ENCODE data around the gene CSTB. TPM values are rescaled to one million over a fixed set of nuclear protein-coding genes. Genes with fewer than 3 reads are reported as not detected.

The CSTB gene
- total RNA-seq, 1 experiment from 2014 or later = 36.1 TPM

DNA sequence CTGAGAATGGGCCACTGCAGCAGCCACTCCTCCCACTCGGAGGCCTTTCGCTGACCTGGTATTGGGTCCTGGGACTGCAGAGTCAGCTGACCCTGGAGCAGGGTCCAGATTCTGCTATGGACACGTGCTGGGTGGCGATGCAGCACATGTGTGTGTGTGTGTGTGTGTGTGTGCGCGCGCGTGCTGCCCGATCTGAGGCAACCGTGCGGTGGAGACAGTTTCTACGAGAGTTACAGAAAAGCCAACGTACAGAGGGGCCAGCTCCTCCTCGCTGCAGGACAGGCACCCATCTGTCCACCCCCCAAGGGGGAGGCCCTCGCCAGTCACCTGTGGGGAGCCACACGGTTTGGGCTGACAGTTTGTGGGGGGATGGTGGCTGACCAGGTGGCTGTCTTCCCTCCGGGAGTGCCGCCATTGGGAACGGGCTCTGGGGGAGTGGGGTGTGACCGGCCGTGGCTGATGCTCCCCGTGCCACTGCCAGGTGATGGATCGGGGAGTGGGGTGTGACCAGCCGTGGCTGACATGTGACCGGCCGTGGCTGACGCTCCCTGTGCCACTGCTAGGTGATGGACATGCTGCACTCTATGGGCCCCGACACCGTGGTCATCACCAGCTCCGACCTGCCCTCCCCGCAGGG lies 24.0 kb downstream of the CSTB start:
- CTCF ChIA-PET = no interaction called here
- Mint-ChIP-seq H3K27me3 (ENCODE audit: low read depth) (no peaks in the 10 kb centered on the region), H3K9me3 (no peaks in the 10 kb centered on the region), H3K27ac (no peak overlapping the region), H3K4me1 (no peaks in the 10 kb centered on the region), H3K4me3 (no peak overlapping the region), H3K36me3 (peaks cover 51% of the 10 kb centered on the region)
- DNase-seq (ENCODE audit: low spot score) (no peak), ATAC-seq (no peak)
- TF ChIP-seq ZNF416 (CRISPR knock-in tag; IDR thresholded peaks at IDR 0.05) = no peak
- POLR2A ChIA-PET = no interaction called here

DNA sequence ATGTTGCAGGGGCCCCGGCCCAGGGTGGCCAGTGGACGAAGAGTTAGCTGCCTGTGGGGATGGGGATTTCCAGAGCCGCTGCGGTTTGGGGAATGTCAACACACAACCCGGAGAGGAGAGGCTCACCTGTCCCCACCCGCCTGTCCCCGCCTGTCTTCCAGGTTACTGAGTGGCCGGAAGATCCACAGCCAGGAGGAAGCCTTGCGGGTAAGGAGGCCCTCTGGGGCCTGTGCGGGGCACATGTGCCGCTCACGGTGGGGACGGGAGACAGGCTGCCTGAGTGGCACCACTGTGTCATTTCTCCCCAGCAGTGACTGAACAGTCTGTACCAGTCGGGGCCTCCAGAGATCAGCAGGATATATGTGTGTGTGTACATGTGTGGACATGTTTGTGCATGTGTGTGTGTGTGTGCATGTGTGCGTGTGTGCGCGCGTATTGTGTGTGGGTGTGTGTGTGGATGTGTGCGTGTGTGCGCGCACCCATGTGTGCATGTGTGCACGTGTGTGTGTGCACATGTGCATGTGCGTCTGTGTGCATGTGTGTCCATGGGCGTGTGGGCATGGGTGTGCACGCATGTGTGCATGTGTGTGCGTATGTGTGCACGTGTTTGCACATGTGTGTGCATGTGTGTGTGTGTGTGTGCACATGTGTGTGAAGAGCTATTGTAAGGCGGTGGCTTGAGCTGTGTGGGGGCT lies 25.6 kb downstream of the CSTB start:
- no peaks in the 10 kb centered on the region for H3K4me1 Mint-ChIP-seq
- DNase-seq (ENCODE audit: low spot score) = no peak
- no peak overlapping the region for H3K4me3 Mint-ChIP-seq

More for the DNA sequence above, 25.6 kb downstream of the CSTB start:
- H3K27me3 Mint-ChIP-seq (ENCODE audit: low read depth) = no peaks in the 10 kb centered on the region
- H3K36me3 Mint-ChIP-seq = peaks cover 49% of the 10 kb centered on the region
- ATAC-seq = no peak
- peak overlapping the region; percentile 60; the same call in 1 of the 2 replicates for H3K27ac Mint-ChIP-seq
- TF ChIP-seq, protein P1, sequence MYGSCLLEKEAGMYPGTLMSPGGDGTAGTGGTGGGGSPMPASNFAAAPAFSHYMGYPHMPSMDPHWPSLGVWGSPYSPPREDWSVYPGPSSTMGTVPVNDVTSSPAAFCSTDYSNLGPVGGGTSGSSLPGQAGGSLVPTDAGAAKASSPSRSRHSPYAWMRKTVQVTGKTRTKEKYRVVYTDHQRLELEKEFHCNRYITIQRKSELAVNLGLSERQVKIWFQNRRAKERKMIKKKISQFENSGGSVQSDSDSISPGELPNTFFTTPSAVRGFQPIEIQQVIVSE (CRISPR knock-in tag; IDR thresholded peaks at IDR 0.05; ENCODE audit: borderline replicate concordance) = no peak
- TF ChIP-seq, protein P2, sequence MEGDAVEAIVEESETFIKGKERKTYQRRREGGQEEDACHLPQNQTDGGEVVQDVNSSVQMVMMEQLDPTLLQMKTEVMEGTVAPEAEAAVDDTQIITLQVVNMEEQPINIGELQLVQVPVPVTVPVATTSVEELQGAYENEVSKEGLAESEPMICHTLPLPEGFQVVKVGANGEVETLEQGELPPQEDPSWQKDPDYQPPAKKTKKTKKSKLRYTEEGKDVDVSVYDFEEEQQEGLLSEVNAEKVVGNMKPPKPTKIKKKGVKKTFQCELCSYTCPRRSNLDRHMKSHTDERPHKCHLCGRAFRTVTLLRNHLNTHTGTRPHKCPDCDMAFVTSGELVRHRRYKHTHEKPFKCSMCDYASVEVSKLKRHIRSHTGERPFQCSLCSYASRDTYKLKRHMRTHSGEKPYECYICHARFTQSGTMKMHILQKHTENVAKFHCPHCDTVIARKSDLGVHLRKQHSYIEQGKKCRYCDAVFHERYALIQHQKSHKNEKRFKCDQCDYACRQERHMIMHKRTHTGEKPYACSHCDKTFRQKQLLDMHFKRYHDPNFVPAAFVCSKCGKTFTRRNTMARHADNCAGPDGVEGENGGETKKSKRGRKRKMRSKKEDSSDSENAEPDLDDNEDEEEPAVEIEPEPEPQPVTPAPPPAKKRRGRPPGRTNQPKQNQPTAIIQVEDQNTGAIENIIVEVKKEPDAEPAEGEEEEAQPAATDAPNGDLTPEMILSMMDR (IDR thresholded peaks at IDR 0.05) = no peak
- TF ChIP-seq CBFB (CRISPR knock-in tag; IDR thresholded peaks at IDR 0.05; ENCODE audit: low read depth) (no peak), MYBL2 (CRISPR knock-in tag; IDR thresholded peaks at IDR 0.05) (no peak), PRRX2 (CRISPR knock-in tag; IDR thresholded peaks at IDR 0.05) (no peak), ZNF263 (CRISPR knock-in tag; IDR thresholded peaks at IDR 0.05; ENCODE audit: low read depth) (no peak), ZNF232 (CRISPR knock-in tag; IDR thresholded peaks at IDR 0.05) (no peak), ZBTB21 (CRISPR knock-in tag; IDR thresholded peaks at IDR 0.05; ENCODE audit: borderline replicate concordance) (no peak), ZNF121 (CRISPR knock-in tag; IDR thresholded peaks at IDR 0.05) (no peak), SOX15 (CRISPR knock-in tag; IDR thresholded peaks at IDR 0.05) (no peak)
- TF ChIP-seq, protein P3, sequence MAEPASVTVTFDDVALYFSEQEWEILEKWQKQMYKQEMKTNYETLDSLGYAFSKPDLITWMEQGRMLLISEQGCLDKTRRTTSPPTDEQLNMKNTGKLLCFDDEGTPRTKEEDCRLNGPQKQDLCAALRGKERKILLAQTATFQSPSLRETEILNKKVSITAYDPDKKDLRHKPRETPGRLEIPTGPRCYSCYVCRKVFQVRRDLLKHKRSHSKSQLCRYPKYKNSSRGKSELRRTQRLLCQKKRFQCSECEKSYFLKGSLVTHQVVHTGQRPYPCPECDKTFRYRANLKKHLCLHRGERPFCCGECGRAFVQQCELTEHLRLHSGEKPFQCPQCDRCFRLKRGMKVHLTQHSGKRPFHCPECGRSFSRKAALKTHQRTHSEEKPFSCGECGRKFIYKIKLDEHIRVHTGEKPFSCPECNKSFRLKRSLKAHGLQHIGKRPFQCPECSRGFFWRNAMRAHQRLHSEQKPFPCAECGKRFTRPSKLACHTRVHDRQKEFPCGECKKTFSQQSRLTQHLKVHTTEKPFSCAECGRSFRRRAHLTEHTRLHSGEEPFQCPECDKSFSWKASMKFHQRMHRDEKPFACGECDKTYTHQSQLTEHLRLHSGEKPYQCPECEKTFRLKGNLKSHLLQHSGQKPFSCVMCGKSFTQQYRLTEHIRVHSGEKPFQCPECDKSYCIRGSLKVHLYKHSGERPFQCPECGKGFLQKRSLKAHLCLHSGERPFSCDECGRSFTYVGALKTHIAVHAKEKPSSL (CRISPR knock-in tag; conservative IDR thresholded peaks at IDR 0.05) = no peak
- TF ChIP-seq, protein P4, sequence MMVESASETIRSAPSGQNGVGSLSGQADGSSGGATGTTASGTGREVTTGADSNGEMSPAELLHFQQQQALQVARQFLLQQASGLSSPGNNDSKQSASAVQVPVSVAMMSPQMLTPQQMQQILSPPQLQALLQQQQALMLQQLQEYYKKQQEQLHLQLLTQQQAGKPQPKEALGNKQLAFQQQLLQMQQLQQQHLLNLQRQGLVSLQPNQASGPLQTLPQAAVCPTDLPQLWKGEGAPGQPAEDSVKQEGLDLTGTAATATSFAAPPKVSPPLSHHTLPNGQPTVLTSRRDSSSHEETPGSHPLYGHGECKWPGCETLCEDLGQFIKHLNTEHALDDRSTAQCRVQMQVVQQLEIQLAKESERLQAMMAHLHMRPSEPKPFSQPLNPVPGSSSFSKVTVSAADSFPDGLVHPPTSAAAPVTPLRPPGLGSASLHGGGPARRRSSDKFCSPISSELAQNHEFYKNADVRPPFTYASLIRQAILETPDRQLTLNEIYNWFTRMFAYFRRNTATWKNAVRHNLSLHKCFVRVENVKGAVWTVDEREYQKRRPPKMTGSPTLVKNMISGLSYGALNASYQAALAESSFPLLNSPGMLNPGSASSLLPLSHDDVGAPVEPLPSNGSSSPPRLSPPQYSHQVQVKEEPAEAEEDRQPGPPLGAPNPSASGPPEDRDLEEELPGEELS (CRISPR knock-in tag; IDR thresholded peaks at IDR 0.05) = no peak
- TF ChIP-seq, protein P5, sequence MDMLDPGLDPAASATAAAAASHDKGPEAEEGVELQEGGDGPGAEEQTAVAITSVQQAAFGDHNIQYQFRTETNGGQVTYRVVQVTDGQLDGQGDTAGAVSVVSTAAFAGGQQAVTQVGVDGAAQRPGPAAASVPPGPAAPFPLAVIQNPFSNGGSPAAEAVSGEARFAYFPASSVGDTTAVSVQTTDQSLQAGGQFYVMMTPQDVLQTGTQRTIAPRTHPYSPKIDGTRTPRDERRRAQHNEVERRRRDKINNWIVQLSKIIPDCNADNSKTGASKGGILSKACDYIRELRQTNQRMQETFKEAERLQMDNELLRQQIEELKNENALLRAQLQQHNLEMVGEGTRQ (CRISPR knock-in tag; IDR thresholded peaks at IDR 0.05) = no peak
- ChIA-PET CTCF (no interaction called here), POLR2A (no interaction called here)
- no peaks in the 10 kb centered on the region for H3K9me3 Mint-ChIP-seq

Measured in WTC11 (cell line).